Prostate gland (tissue), 2 donors: ENCODE data around the gene TMEM235.

Experiments used
- CTCF ChIP-seq, 4 experiments: fragments of 200-600 bp in 2 of 4; fragments of 450-650 bp in 2 of 4; sonication (generic) in 2 of 4; IDR thresholded peaks; 1 replicate in 3 of 4; 2 replicates in 1 of 4; pipeline ENCODE4 v1.5.1; 2016 to 2019; ENCODE audit warnings: antibody characterized with exemption in 4 of 4, mild to moderate bottlenecking in 2 of 4, moderate library complexity in 2 of 4
- POLR2A ChIP-seq: fragments of 450-650 bp; IDR thresholded peaks from one replicate; pipeline ENCODE4 v1.6.1; 2016; ENCODE audit warnings: antibody characterized with exemption, mild to moderate bottlenecking
- POLR2AphosphoS5 ChIP-seq: sonication (generic); formaldehyde crosslinking; IDR thresholded peaks from one replicate; pipeline ENCODE4 v1.6.1; 2017; ENCODE audit warnings: antibody characterized with exemption

GRCh38 chr17:78219396-78220150 lies 11.9 kb upstream of the TMEM235 start:
- TF ChIP-seq CTCF (IDR thresholded peaks at IDR 0.05) (no peak), POLR2A (no peak), POLR2AphosphoS5 (no peak)
